Measurements from ENCODE around the gene FLYWCH2.

The FLYWCH2 gene

GRCh38 chr16:2854700-2855309 lies 28.2 kb upstream of the FLYWCH2 start:
- peak; percentile 47 for TF ChIP-seq CTCF (IDR thresholded peaks at IDR 0.05; ENCODE audit: low read depth, low read length)
- DNase-seq (ENCODE audit: low read depth, low spot score), result no peak
- H3K4me3 ChIP-seq (ENCODE audit: low read depth, low read length), result no peak overlapping the region
- in situ Hi-C loops (cut with HindIII; ENCODE audit: low sequenced_read_pairs), result no loop called here

- no peak overlapping the region for H3K4me3 ChIP-seq (ENCODE audit: low read depth, low read length)
- DNase-seq (ENCODE audit: low read depth, low spot score), result no peak
- TF ChIP-seq CTCF (IDR thresholded peaks at IDR 0.05; ENCODE audit: low read depth, low read length), result no peak
- in situ Hi-C loops (cut with HindIII; ENCODE audit: low sequenced_read_pairs), result no loop called here
Observed at GRCh38 chr16:2855536-2855935, 27.5 kb upstream of the FLYWCH2 start.

GRCh38 chr16:2856061-2856670 lies 26.8 kb upstream of the FLYWCH2 start:
- in situ Hi-C loops (cut with HindIII; ENCODE audit: low sequenced_read_pairs), result no loop called here
- no peak for DNase-seq (ENCODE audit: low read depth, low spot score)
- H3K4me3 ChIP-seq (ENCODE audit: low read depth, low read length), result no peak overlapping the region
- no peak for TF ChIP-seq CTCF (IDR thresholded peaks at IDR 0.05; ENCODE audit: low read depth, low read length)

GRCh38 chr16:2856686-2857450 lies 26.1 kb upstream of the FLYWCH2 start:
- no peak for DNase-seq (ENCODE audit: low read depth, low spot score)
- H3K4me3 ChIP-seq (ENCODE audit: low read depth, low read length), result no peak overlapping the region
- no peak for TF ChIP-seq CTCF (IDR thresholded peaks at IDR 0.05; ENCODE audit: low read depth, low read length)
- in situ Hi-C loops (cut with HindIII; ENCODE audit: low sequenced_read_pairs), result no loop called here

GRCh38 chr16:2857451-2858244 lies 25.4 kb upstream of the FLYWCH2 start, which contains the start of gene PRSS22:
Gene PRSS22 (minus strand): TSS chr16:2858170. CDS start chr16:2858104, 66 bp downstream.
- DNase-seq (ENCODE audit: low read depth, low spot score), result no peak
- H3K4me3 ChIP-seq (ENCODE audit: low read depth, low read length), result no peak within 1 kb of the TSS
- in situ Hi-C loops (cut with HindIII; ENCODE audit: low sequenced_read_pairs), result no loop called here
- no peak for TF ChIP-seq CTCF (IDR thresholded peaks at IDR 0.05; ENCODE audit: low read depth, low read length)

Measured in astrocyte of the spinal cord (primary cell).